ENCODE data around the gene ASB3. TPM values are rescaled to one million over a fixed set of nuclear protein-coding genes. Genes with fewer than 3 reads are reported as not detected.

Gene ASB3
- polyA plus RNA-seq, 3 donors, result 6.7 to 14.9 (median 8.1) TPM

DNA sequence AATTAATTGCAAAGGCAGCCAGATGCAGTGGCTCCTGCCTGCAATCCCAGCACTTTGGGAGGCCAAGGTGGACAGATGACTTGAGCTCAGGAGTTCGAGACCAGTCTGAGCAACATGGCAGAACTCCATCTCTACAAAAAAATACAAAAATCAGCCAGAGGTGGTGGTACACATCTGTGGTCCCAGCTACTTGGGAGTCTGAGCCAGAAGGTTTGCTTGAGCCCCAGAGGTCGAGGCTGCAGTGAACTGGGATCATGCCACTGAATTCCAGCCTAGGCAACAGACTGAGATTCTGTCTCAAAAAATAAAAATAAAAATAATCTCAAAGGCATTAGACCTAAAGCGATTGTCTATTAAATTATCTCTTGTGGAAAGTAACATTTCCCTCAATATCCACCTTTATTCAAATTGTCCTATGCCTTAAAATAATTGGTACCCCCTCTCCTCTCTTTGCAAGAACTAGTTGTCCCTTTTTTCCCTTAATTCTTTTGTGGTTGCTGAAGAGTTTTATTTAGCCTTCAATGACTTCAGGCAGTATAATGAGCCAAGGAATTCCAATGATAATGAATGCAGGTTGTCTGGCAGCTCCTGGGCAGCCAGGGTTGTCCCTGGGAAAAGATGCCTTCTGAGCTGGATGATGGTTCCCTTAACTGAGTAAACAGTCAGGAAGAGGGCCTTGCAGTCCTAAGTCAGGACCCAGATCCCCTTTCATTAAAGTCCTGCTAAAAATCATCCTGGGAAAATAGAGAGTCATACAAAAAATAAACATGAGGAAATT lies 40.8 kb upstream of the ASB3 start:
- Histone ChIP-seq H3K4me1 (ENCODE audit: control insufficient read depth in 1 of 2, insufficient read depth in 2 of 2, low read length in 2 of 2) (no peaks in the 10 kb centered on the region), H3K79me2 (ENCODE audit: insufficient read depth, low read length) (no peaks in the 10 kb centered on the region), H3K36me3 (replicated peaks in 1 of 2; ENCODE audit: control insufficient read depth in 1 of 2, insufficient read depth in 2 of 2, low read length in 2 of 2) (no peaks in the 10 kb centered on the region), H3K4me3 (replicated peaks in 1 of 3; ENCODE audit: low read depth in 2 of 3, low read length in 3 of 3) (no peak overlapping the region), H3K4me2 (replicated peaks; ENCODE audit: extremely low read depth, low read length, poor library complexity, severe bottlenecking) (no peak overlapping the region), H3K27me3 (ENCODE audit: control insufficient read depth in 2 of 2, insufficient read depth in 2 of 2, low read length in 2 of 2) (no peaks in the 10 kb centered on the region), H3K9me3 (replicated peaks in 1 of 2; ENCODE audit: control insufficient read depth in 1 of 2, insufficient read depth in 1 of 2, low read length in 2 of 2) (no peaks in the 10 kb centered on the region), H2AFZ (ENCODE audit: insufficient read depth, low read depth, low read length, poor library complexity, severe bottlenecking) (no peak overlapping the region), H4K20me1 (ENCODE audit: insufficient read depth, low read length) (no peaks in the 10 kb centered on the region), H3K9ac (ENCODE audit: insufficient read depth, low read length, poor library complexity, severe bottlenecking) (no peak overlapping the region), H3K27ac (ENCODE audit: low read depth in 1 of 2, low read length in 2 of 2) (no peak overlapping the region)
- no peak overlapping the region for H3K27ac Mint-ChIP-seq
- 80% methylated on average over 1 of the region's 3 CpGs for WGBS (ENCODE audit: insufficient coverage)
- intact Hi-C loops (cut with micrococcal nuclease), result no loop called here
- H3K9me3 Mint-ChIP-seq, result peaks cover 0 to 1% (median 0%) of the 10 kb centered on the region in 7 donors
- no peak for DNase-seq
- H3K4me3 Mint-ChIP-seq, result no peak overlapping the region
- H3K36me3 Mint-ChIP-seq, result peaks cover 4 to 6% of the 10 kb centered on the region in 2 donors
- no peaks in the 10 kb centered on the region for H3K4me1 Mint-ChIP-seq
- peaks cover 0 to 4% (median 0%) of the 10 kb centered on the region in 3 donors for H3K27me3 Mint-ChIP-seq (ENCODE audit: low read depth in 3 of 3)
- TF ChIP-seq, protein P1, sequence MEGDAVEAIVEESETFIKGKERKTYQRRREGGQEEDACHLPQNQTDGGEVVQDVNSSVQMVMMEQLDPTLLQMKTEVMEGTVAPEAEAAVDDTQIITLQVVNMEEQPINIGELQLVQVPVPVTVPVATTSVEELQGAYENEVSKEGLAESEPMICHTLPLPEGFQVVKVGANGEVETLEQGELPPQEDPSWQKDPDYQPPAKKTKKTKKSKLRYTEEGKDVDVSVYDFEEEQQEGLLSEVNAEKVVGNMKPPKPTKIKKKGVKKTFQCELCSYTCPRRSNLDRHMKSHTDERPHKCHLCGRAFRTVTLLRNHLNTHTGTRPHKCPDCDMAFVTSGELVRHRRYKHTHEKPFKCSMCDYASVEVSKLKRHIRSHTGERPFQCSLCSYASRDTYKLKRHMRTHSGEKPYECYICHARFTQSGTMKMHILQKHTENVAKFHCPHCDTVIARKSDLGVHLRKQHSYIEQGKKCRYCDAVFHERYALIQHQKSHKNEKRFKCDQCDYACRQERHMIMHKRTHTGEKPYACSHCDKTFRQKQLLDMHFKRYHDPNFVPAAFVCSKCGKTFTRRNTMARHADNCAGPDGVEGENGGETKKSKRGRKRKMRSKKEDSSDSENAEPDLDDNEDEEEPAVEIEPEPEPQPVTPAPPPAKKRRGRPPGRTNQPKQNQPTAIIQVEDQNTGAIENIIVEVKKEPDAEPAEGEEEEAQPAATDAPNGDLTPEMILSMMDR (IDR thresholded peaks at IDR 0.05), result no peak

DNA sequence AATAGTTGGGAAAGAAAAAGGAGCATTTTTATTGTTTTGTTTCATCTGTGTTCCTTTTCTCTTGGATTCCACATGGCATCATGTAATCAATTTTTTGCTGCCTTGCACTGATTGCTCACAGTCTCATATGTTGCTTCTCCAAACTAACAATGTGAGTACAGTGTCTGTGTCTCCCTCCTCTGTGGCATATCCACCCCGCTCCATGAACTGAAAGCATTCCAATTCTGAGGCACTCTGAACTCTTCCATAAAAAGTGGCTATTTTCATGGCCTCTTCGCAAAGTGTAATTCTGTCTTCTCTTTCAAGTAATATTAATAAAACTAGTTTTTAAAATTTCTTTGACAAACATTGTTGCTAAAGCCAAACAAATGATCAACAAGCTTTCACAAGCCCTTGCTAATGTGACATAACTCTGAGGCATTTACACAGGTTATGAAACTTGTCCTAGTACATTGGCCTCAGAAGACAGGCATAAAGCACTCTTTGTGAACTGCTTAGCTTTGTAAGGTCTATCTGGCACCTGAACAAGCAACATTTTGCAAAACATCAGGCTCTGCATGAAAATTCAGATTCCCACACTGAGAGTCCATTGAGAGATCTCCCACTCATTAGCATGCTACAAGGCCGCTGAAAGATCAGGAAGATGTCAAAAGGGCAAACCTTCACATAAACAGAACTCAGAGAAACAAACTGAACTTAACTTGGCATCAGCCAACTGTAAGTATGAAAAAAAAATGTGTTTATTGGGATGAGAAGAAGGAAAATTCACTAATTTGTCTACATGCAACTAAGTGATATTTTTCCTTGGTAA lies 40.0 kb upstream of the ASB3 start:
- no peak overlapping the region for H3K27ac Mint-ChIP-seq
- intact Hi-C loops (cut with micrococcal nuclease), result no loop called here
- no CpG with 5 or more reads among the region's 3 CpGs for WGBS (ENCODE audit: insufficient coverage)

More for the DNA sequence above, 40.0 kb upstream of the ASB3 start:
- peaks cover 6% of the 10 kb centered on the region in 2 donors for H3K36me3 Mint-ChIP-seq
- no peak overlapping the region for H3K27ac ChIP-seq (ENCODE audit: low read depth in 1 of 2, low read length in 2 of 2)
- no peak overlapping the region for H3K4me2 ChIP-seq (replicated peaks; ENCODE audit: extremely low read depth, low read length, poor library complexity, severe bottlenecking)
- no peaks in the 10 kb centered on the region for H3K79me2 ChIP-seq (ENCODE audit: insufficient read depth, low read length)
- no peak overlapping the region for H3K4me3 Mint-ChIP-seq
- TF ChIP-seq, protein P1 (IDR thresholded peaks at IDR 0.05), result no peak
- no peak overlapping the region for H3K9ac ChIP-seq (ENCODE audit: insufficient read depth, low read length, poor library complexity, severe bottlenecking)
- H3K4me3 ChIP-seq (replicated peaks in 1 of 3; ENCODE audit: low read depth in 2 of 3, low read length in 3 of 3), result no peak overlapping the region
- H3K9me3 Mint-ChIP-seq, result peaks cover 0 to 1% (median 0%) of the 10 kb centered on the region in 7 donors
- H2AFZ ChIP-seq (ENCODE audit: insufficient read depth, low read depth, low read length, poor library complexity, severe bottlenecking), result no peak overlapping the region
- no peaks in the 10 kb centered on the region for H3K4me1 Mint-ChIP-seq
- H3K4me1 ChIP-seq (ENCODE audit: control insufficient read depth in 1 of 2, insufficient read depth in 2 of 2, low read length in 2 of 2), result no peaks in the 10 kb centered on the region
- no peaks in the 10 kb centered on the region for H3K9me3 ChIP-seq (replicated peaks in 1 of 2; ENCODE audit: control insufficient read depth in 1 of 2, insufficient read depth in 1 of 2, low read length in 2 of 2)
- no peaks in the 10 kb centered on the region for H3K27me3 ChIP-seq (ENCODE audit: control insufficient read depth in 2 of 2, insufficient read depth in 2 of 2, low read length in 2 of 2)
- H4K20me1 ChIP-seq (ENCODE audit: insufficient read depth, low read length), result no peaks in the 10 kb centered on the region
- H3K36me3 ChIP-seq (replicated peaks in 1 of 2; ENCODE audit: control insufficient read depth in 1 of 2, insufficient read depth in 2 of 2, low read length in 2 of 2), result no peaks in the 10 kb centered on the region
- peaks cover 0 to 4% (median 0%) of the 10 kb centered on the region in 3 donors for H3K27me3 Mint-ChIP-seq (ENCODE audit: low read depth in 3 of 3)
- DNase-seq, result no peak

All from CD14-positive monocyte (primary cell).